Calu3 (cell line): ENCODE results near the gene KCNIP2. TPM values are rescaled to one million over a fixed set of nuclear protein-coding genes. Genes with fewer than 3 reads are reported as not detected.
A peak's percentile ranks its signal among the peaks of the same experiment; 100 is the strongest.

ENCODE experiments used
- BruUV-seq: library from RNA; stranded (reverse); fragments of 400-500 nt; replicated peaks from 2 replicates; lab custom pipeline; 2021; lab: Mats Ljungman, UMichigan
- CTCF ChIA-PET: fragments of 300-600 bp; sonication (Branson Sonifier 250); formaldehyde crosslinking; loops from one replicate; lab custom pipeline; 2022; ENCODE audit warnings: antibody characterized with exemption; lab: Charles Lee
- DNase-seq: peaks from one replicate; pipeline ENCODE4 v3.0.0; 2022
- H3K27ac Mint-ChIP-seq: one replicate; pipeline ENCODE4 v1.8.0; 2022; ENCODE audit warnings: mixed read lengths; ENCODE audit not compliant: unreplicated experiment
- H3K27me3 Mint-ChIP-seq: one replicate; pipeline ENCODE4 v1.8.0; 2022; ENCODE audit warnings: mixed read lengths; ENCODE audit not compliant: unreplicated experiment
- H3K36me3 Mint-ChIP-seq: one replicate; pipeline ENCODE4 v1.8.0; 2022; ENCODE audit warnings: mild to moderate bottlenecking, moderate library complexity, mixed read lengths; ENCODE audit not compliant: insufficient read depth, unreplicated experiment
- H3K4me1 Mint-ChIP-seq: one replicate; pipeline ENCODE4 v1.8.0; 2022; ENCODE audit warnings: mild to moderate bottlenecking, low read depth, mixed read lengths; ENCODE audit not compliant: unreplicated experiment
- H3K4me3 Mint-ChIP-seq: one replicate; pipeline ENCODE4 v1.8.0; 2022; ENCODE audit warnings: mild to moderate bottlenecking, low read depth, moderate library complexity, mixed read lengths; ENCODE audit not compliant: unreplicated experiment
- H3K9me3 Mint-ChIP-seq: one replicate; pipeline ENCODE4 v1.8.0; 2022; ENCODE audit warnings: low read depth, mixed read lengths; ENCODE audit not compliant: unreplicated experiment
- intact Hi-C: fragments of 100-400 bp; cut with micrococcal nuclease; formaldehyde crosslinking; loops from one replicate; pipeline ENCODE4 v1.10.0; 2022; ENCODE audit not compliant: unreplicated experiment
- total RNA-seq: library from RNA; stranded (reverse); gene quantifications from 2 replicates; pipeline ENCODE4 v1.2.3, GENCODE V29; 2022
- TF ChIP-seq, protein P1 (sequence below): fragments of 200-600 bp; IDR thresholded peaks from one replicate; pipeline ENCODE4 v1.8.0; 2022; ENCODE audit warnings: antibody characterized with exemption; ENCODE audit not compliant: unreplicated experiment

The KCNIP2 gene
- total RNA-seq, 1 experiment from 2014 or later, result 4.8 TPM

DNA sequence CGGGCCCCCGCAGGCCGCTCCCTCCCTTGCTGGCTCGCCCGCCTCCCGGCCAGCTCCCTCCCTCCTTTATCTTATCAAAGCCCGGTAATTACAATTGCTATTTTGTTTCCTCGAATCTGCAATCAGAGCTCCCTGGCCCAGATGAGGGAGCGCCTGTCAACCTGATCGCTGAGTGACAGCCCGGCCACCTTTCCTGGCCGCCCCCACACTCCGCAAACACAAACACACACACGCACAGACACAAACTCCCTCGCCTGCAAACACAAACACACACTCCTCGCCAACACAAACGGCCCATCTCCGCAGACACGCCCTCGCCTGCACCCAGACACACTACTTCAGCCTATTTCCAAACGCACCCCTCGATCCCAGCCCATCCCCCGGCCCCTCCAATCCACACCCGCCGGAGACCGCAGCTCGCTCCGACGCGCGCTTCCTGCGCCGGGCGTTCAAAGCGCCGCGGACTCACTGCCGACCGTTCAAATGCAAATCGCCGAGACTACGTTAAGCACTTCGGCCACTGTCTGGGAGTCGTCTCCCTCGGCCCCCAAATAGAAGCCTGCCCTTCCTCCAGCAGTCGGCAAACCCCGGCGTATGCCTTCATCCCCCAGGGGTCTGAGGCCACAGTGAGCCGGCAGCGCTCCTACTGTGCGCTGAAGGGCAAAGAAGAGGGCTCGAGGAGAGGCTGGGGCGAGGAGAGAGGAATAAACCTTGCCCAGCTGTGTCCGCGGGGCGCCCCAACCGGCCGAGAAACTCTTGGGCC is 64.6 kb downstream of the KCNIP2 start:
- Mint-ChIP-seq H3K27me3 (peaks cover 46% of the 10 kb centered on the region), H3K4me1 (peaks cover 32% of the 10 kb centered on the region), H3K9me3 (no peaks in the 10 kb centered on the region), H3K36me3 (peaks cover 33% of the 10 kb centered on the region), H3K27ac (no peak overlapping the region), H3K4me3 (peak overlapping the region; percentile 68)
- intact Hi-C loops, result no loop called here
- CTCF ChIA-PET, result interaction anchor here (0.5 to 1.4 kb wide), 2 partner anchors 176 to 565 kb away, joined by 7 to 9 read pairs; no protein-coding TSS in a partner anchor
- no TSS peak for BruUV-seq
- DNase-seq, result peak; percentile 14
- TF ChIP-seq, protein P1, sequence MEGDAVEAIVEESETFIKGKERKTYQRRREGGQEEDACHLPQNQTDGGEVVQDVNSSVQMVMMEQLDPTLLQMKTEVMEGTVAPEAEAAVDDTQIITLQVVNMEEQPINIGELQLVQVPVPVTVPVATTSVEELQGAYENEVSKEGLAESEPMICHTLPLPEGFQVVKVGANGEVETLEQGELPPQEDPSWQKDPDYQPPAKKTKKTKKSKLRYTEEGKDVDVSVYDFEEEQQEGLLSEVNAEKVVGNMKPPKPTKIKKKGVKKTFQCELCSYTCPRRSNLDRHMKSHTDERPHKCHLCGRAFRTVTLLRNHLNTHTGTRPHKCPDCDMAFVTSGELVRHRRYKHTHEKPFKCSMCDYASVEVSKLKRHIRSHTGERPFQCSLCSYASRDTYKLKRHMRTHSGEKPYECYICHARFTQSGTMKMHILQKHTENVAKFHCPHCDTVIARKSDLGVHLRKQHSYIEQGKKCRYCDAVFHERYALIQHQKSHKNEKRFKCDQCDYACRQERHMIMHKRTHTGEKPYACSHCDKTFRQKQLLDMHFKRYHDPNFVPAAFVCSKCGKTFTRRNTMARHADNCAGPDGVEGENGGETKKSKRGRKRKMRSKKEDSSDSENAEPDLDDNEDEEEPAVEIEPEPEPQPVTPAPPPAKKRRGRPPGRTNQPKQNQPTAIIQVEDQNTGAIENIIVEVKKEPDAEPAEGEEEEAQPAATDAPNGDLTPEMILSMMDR, result no peak

DNA sequence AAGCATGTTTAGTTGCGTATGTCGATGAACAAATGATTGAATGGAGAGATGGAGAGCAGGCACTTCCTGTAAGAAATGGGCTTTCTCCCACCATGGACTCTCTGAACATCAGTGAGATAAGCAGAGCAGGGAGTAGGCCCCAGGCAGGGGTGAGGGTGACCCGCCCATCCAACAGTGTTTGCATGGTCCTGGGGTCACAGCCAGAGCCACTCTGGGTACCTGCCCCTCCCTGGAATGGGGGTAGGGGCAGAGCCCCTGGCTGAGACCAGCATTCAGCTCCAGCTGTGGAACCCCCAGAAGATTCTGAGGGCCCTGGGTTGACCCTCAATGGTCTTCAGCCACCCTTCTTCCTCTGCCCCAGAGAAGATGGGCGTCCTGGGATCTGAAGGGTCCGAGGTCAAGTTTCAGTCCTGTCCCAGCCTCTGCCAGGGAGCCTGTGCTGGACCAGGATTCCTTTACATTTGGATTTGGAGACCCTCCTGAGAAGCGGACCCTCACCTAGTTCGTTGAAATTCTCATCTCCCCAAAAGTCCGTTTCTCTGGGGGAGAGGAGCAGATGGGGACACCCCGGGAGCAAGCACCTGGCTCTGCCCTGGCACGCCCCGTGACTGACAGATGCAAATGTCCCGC is 65.3 kb downstream of the KCNIP2 start:
- Mint-ChIP-seq H3K36me3 (peaks cover 26% of the 10 kb centered on the region), H3K4me3 (peak overlapping the region; percentile 68), H3K27ac (no peak overlapping the region), H3K9me3 (no peaks in the 10 kb centered on the region), H3K4me1 (peaks cover 25% of the 10 kb centered on the region), H3K27me3 (peaks cover 53% of the 10 kb centered on the region)
- CTCF ChIA-PET, result interaction anchor here (0.5 to 1.4 kb wide), 2 partner anchors 176 to 564 kb away, joined by 7 to 9 read pairs; no protein-coding TSS in a partner anchor
- intact Hi-C loops, result no loop called here
- no TSS peak for BruUV-seq
- no peak for DNase-seq
- TF ChIP-seq, protein P1, result no peak

DNA sequence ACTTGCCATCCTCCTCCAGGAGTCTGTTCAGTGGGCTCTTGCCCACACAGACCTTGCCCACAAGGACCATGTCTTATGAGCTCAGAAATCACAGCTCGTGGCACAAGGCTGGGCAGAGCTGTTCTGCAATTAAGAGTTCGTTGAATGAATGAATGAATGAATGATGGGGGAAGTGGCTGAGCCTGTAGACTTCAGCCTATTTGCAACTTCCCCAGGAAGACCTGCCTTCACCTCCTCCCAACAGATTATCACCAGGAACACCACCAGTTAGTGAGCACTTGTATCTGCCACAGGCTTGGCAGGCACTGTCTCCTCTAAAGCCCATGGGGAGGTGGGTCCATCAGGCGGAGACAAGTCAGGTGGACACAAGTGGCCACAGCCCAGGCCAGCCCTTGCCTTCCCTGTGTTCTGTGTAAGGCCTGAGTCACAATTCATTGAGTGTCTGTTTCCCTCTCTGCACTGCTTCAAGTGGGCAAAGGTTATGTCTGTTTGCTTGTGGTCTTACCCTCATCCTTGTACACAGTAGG is 65.9 kb downstream of the KCNIP2 start:
- intact Hi-C loops, result no loop called here
- CTCF ChIA-PET, result no interaction called here
- Mint-ChIP-seq H3K36me3 (peaks cover 21% of the 10 kb centered on the region), H3K4me3 (no peak overlapping the region), H3K9me3 (no peaks in the 10 kb centered on the region), H3K27me3 (peaks cover 55% of the 10 kb centered on the region), H3K27ac (no peak overlapping the region), H3K4me1 (peaks cover 19% of the 10 kb centered on the region)
- no peak for DNase-seq
- TF ChIP-seq, protein P1, result no peak
- no TSS peak for BruUV-seq

DNA sequence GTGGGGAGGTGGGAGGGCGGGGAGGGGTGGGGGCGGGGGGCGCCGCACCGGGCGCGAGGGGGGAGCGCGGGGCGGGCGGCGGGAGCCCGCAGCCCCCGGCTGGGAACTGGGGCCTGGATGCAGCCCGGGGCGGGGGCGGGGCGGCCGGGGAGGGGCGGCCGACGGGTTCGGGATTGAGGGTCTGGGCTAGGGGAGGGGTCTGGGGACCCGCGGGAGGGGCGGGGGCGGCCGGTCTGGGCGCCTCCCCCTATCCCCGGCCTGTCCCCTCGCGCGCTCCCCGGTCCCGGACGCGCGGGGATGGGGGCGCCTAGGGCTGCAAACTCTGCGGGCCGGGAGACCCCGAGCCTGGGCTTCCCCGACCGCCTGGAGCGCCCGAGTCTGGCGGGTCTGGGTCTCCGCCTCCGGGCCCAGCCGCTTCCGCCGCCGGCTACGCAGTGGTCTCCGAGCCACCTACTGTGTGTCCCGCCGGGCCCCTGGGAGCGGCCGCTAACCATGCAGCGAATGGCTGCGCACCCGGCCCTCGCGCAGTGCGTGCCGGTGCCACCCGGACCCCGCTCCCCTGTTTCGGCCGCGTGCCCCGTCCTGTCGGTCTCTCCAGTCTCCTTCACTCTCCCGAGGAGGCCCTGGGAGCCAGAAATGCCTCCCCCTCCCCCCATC is 67.3 kb downstream of the KCNIP2 start:
- intact Hi-C loops, result no loop called here
- peaks cover 69% of the 10 kb centered on the region for H3K27me3 Mint-ChIP-seq
- TF ChIP-seq, protein P1, result no peak
- H3K9me3 Mint-ChIP-seq, result no peaks in the 10 kb centered on the region
- DNase-seq, result no peak
- peak overlapping the region; percentile 22 for H3K4me3 Mint-ChIP-seq
- BruUV-seq, result no TSS peak
- peaks cover 10% of the 10 kb centered on the region for H3K36me3 Mint-ChIP-seq
- peaks cover 11% of the 10 kb centered on the region for H3K4me1 Mint-ChIP-seq
- CTCF ChIA-PET, result no interaction called here
- H3K27ac Mint-ChIP-seq, result no peak overlapping the region
